KMS-11 (cell line): ENCODE data around the gene ADAM8.

Experiments
- H2AFZ ChIP-seq: fragments of 200-600 bp; sonication (generic); 2 replicates; pipeline ENCODE4 v1.6.1; 2016; ENCODE audit warnings: antibody characterized with exemption, mixed run types, low read depth
- H3K27ac ChIP-seq: fragments of 200-600 bp; sonication (generic); 2 replicates; pipeline ENCODE4 v1.6.1; 2016; ENCODE audit warnings: mild to moderate bottlenecking, mixed run types
- H3K27me3 ChIP-seq: fragments of 200-600 bp; sonication (generic); 2 replicates; pipeline ENCODE4 v1.6.1; 2017; ENCODE audit warnings: mild to moderate bottlenecking, low read depth, mixed run types, moderate library complexity; ENCODE audit not compliant: insufficient read depth
- H3K36me3 ChIP-seq: fragments of 200-600 bp; sonication (generic); 2 replicates; pipeline ENCODE4 v1.6.1; 2017; ENCODE audit warnings: mild to moderate bottlenecking, mixed run types; ENCODE audit not compliant: insufficient read depth
- H3K4me1 ChIP-seq: fragments of 200-600 bp; sonication (generic); 2 replicates; pipeline ENCODE4 v1.6.1; 2016; ENCODE audit warnings: mild to moderate bottlenecking, low read depth, mixed run types; ENCODE audit not compliant: poor library complexity, severe bottlenecking
- H3K4me2 ChIP-seq: fragments of 200-600 bp; sonication (generic); 2 replicates; pipeline ENCODE4 v1.7.0; 2016; ENCODE audit warnings: mild to moderate bottlenecking, mixed run types
- H3K4me3 ChIP-seq: fragments of 200-600 bp; sonication (generic); IDR thresholded peaks from 2 replicates; pipeline ENCODE4 v1.6.1; 2017; ENCODE audit warnings: low read depth, low read length, mixed read lengths; ENCODE audit not compliant: insufficient read depth
- H3K79me2 ChIP-seq: fragments of 200-600 bp; sonication (generic); 2 replicates; pipeline ENCODE4 v1.6.1; 2016; ENCODE audit warnings: low read depth, mixed run types; ENCODE audit not compliant: insufficient read depth
- H3K9ac ChIP-seq: fragments of 200-600 bp; sonication (generic); 2 replicates; pipeline ENCODE4 v1.6.1; 2016; ENCODE audit warnings: mild to moderate bottlenecking, mixed run types
- H4K20me1 ChIP-seq: fragments of 200-600 bp; sonication (generic); 2 replicates; pipeline ENCODE4 v1.6.1; 2016; ENCODE audit warnings: mild to moderate bottlenecking, mixed run types; ENCODE audit not compliant: insufficient read depth
- CTCF ChIP-seq: fragments of 200-600 bp; sonication (generic); conservative IDR thresholded peaks from 2 replicates; pipeline ENCODE4 v1.6.1; 2017; ENCODE audit warnings: low read depth, mild to moderate bottlenecking, antibody characterized with exemption, low read length, moderate library complexity, mixed read lengths

ADAM8 gene

GRCh38 chr10:133302230-133302629 is 25.6 kb upstream of the ADAM8 start:
- no peaks in the 10 kb centered on the region; the same call in 1 of the 2 replicates for H3K36me3 ChIP-seq
- TF ChIP-seq CTCF: no peak
- peaks cover 31% of the 10 kb centered on the region; the same call in 1 of the 2 replicates for H3K79me2 ChIP-seq
- H4K20me1 ChIP-seq: no peaks in the 10 kb centered on the region
- no peak overlapping the region for H2AFZ ChIP-seq
- H3K4me2 ChIP-seq: no peak overlapping the region
- H3K4me1 ChIP-seq: peaks cover 5% of the 10 kb centered on the region
- H3K27ac ChIP-seq: no peak overlapping the region
- H3K27me3 ChIP-seq: no peaks in the 10 kb centered on the region
- H3K4me3 ChIP-seq: no peak overlapping the region
- no peak overlapping the region for H3K9ac ChIP-seq

GRCh38 chr10:133299738-133300137 is 23.1 kb upstream of the ADAM8 start:
- no peak overlapping the region for H2AFZ ChIP-seq
- no peaks in the 10 kb centered on the region; the same call in 1 of the 2 replicates for H3K36me3 ChIP-seq
- H3K4me2 ChIP-seq: no peak overlapping the region
- H3K4me3 ChIP-seq: no peak overlapping the region
- no peak overlapping the region for H3K9ac ChIP-seq
- H3K4me1 ChIP-seq: no peaks in the 10 kb centered on the region
- no peaks in the 10 kb centered on the region for H3K27me3 ChIP-seq
- H3K79me2 ChIP-seq: peaks cover 12% of the 10 kb centered on the region; the same call in 1 of the 2 replicates
- H3K27ac ChIP-seq: no peak overlapping the region
- TF ChIP-seq CTCF: no peak
- H4K20me1 ChIP-seq: no peaks in the 10 kb centered on the region

- Histone ChIP-seq H4K20me1 (no peaks in the 10 kb centered on the region), H3K79me2 (peaks cover 7% of the 10 kb centered on the region; the same call in 1 of the 2 replicates), H3K4me3 (no peak overlapping the region), H3K4me2 (no peak overlapping the region), H3K4me1 (no peaks in the 10 kb centered on the region), H3K27ac (no peak overlapping the region), H3K27me3 (no peaks in the 10 kb centered on the region), H3K9ac (no peak overlapping the region), H2AFZ (no peak overlapping the region), H3K36me3 (no peaks in the 10 kb centered on the region; the same call in 1 of the 2 replicates)
- TF ChIP-seq CTCF: no peak
Observed at GRCh38 chr10:133299224-133299623, 22.6 kb upstream of the ADAM8 start.

GRCh38 chr10:133298466-133298865 is 21.8 kb upstream of the ADAM8 start:
- Histone ChIP-seq H4K20me1 (no peaks in the 10 kb centered on the region), H3K27me3 (no peaks in the 10 kb centered on the region), H3K4me1 (no peaks in the 10 kb centered on the region), H2AFZ (no peak overlapping the region), H3K79me2 (no peaks in the 10 kb centered on the region), H3K27ac (no peak overlapping the region), H3K4me2 (no peak overlapping the region), H3K36me3 (no peaks in the 10 kb centered on the region; the same call in 1 of the 2 replicates), H3K4me3 (no peak overlapping the region), H3K9ac (no peak overlapping the region)
- TF ChIP-seq CTCF: no peak
